OCI-LY7 (cell line): ENCODE measurements around the gene PNMA6F.

Experiments used
- CTCF ChIP-seq: fragments of 200-600 bp; sonication (generic); conservative IDR thresholded peaks from 2 replicates; pipeline ENCODE4 v1.5.1; 2014; ENCODE audit warnings: mild to moderate bottlenecking, antibody characterized with exemption, low read length, moderate library complexity, mixed read lengths
- EZH2phosphoT487 ChIP-seq: fragments of 200-600 bp; sonication (generic); IDR thresholded peaks from 2 replicates; pipeline ENCODE4 v1.6.1; 2018; ENCODE audit warnings: low read depth, borderline replicate concordance, mild to moderate bottlenecking, mixed run types, antibody characterized with exemption, low read length, moderate library complexity, mixed read lengths

GRCh38 chrX:153312842-153313241, 8.7 kb downstream of the PNMA6F start:
- no peak for TF ChIP-seq CTCF
- no peak for TF ChIP-seq EZH2phosphoT487
